ENCODE measurements around the gene SEC14L3. TPM values are rescaled to one million over a fixed set of nuclear protein-coding genes. Genes with fewer than 3 reads are reported as not detected.

The SEC14L3 gene
- total RNA-seq = not detected in 2 replicates
- not detected in 2 replicates for polyA plus RNA-seq
- polyA plus RNA-seq (2011; cell fraction: cytosol; rRNA removed) = not detected in 2 replicates
- not detected in 2 replicates for polyA plus RNA-seq (2011; cell fraction: nucleus; rRNA removed)
- polyA plus RNA-seq (2012) = not detected in 2 replicates
- not detected in 2 replicates for polyA minus RNA-seq
- not detected for polyA minus RNA-seq (2011; cell fraction: cytosol; rRNA and poly(A)+ RNA removed)
- polyA minus RNA-seq (2011; cell fraction: nucleus; rRNA and poly(A)+ RNA removed) = not detected in 2 replicates
- not detected for Bru-seq, nascent RNA
- BruChase-seq, experiment 1, labeled RNA remaining after a 6-hour chase = not detected
- BruChase-seq, experiment 2, labeled RNA remaining after a 2-hour chase = not detected
- long read RNA-seq = 0 reads

DNA sequence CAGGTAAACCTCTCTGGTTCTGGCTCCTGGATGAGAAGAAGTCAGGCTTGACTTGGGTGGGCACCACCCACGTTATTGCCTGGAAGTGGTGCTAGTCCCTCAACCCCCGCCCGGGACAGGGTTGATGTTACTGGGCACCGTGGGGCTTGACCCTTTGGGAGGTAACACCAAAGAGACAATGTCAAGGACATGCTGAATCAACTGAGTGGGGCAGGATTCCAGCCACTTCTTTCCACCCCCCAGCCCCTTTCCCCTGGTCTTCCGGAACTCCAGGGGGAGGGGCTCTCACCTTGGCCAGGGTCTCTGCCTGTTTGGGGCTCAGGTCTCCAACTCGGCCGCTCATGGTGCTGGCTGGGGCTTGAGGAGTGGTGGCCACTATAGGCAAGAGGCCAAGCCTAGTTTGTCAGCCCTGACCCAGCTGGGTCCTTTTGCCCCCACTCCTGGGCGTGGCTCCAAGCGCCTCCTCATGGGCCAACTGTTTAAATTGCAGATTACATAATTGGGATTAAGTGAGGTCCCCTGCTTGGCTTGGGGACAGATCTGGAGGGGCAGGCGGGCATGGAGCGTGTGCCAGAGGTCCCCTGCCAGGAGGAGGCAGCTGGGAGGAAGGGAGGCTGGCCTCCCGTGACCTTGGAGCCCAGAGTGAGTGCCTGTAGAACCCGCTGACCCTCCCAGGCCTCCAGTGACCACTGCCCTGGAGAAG, at the start of gene SEC14L3:
Gene SEC14L3 (minus strand): TSS at position 402 of the 703 bp plus-strand sequence. CDS start 59 bp downstream, at position 343.
- Histone ChIP-seq H3K36me3 (ENCODE audit: control insufficient read depth in 2 of 2, extremely low read depth in 1 of 2, insufficient read depth in 2 of 2, low read length in 2 of 2) (no peaks in the 10 kb centered on the region), H3K4me3 (replicated peaks in 1 of 3; ENCODE audit: insufficient read depth in 1 of 3, low read depth in 1 of 3, low read length in 3 of 3) (no peak within 1 kb of the TSS), H3K9me3 (replicated peaks; ENCODE audit: control insufficient read depth, insufficient read depth, low read length) (no peaks in the 10 kb centered on the region), H3K4me1 (ENCODE audit: control insufficient read depth, extremely low read depth, insufficient read depth, low read length) (no peaks in the 10 kb centered on the region), H3K4me2 (ENCODE audit: insufficient read depth, low read length) (no peak within 1 kb of the TSS), H3K27ac (ENCODE audit: insufficient read depth, low read depth, low read length) (no peak within 1 kb of the TSS), H3K9ac (replicated peaks; ENCODE audit: extremely low read depth, insufficient read depth, low read length) (no peak within 1 kb of the TSS), H2AFZ (ENCODE audit: low read depth, low read length) (no peak within 1 kb of the TSS), H3K9me1 (replicated peaks; ENCODE audit: control insufficient read depth, extremely low read depth, insufficient read depth, low read length) (no peaks in the 10 kb centered on the region), H4K20me1 (replicated peaks; ENCODE audit: control insufficient read depth, extremely low read depth, insufficient read depth, low read length) (no peaks in the 10 kb centered on the region), H3K79me2 (ENCODE audit: control insufficient read depth, insufficient read depth, low read length) (no peaks in the 10 kb centered on the region), H3K27me3 (ENCODE audit: control insufficient read depth in 2 of 2, insufficient read depth in 2 of 2, low read length in 2 of 2) (peaks cover 9 to 11% of the 10 kb centered on the region in 2 experiments)
- ChIA-PET CTCF (interaction anchor here (1.1 to 1.5 kb wide), 2 partner anchors 14 to 69 kb away, joined by 3 to 5 read pairs; no protein-coding TSS in a partner anchor), POLR2A (no interaction called here)
- FAIRE-seq = no peak
- intact Hi-C loops (cut with micrococcal nuclease) = no loop called here
- DNase-seq (ENCODE audit: low read depth, low spot score) = no peak
- BruUV-seq (replicated peaks) = no TSS peak
- dilution Hi-C loops (cut with MboI; ENCODE audit: extremely low pct_ligation_motif_present, low sequenced_read_pairs) = no loop called here
- TF ChIP-seq, protein P1, sequence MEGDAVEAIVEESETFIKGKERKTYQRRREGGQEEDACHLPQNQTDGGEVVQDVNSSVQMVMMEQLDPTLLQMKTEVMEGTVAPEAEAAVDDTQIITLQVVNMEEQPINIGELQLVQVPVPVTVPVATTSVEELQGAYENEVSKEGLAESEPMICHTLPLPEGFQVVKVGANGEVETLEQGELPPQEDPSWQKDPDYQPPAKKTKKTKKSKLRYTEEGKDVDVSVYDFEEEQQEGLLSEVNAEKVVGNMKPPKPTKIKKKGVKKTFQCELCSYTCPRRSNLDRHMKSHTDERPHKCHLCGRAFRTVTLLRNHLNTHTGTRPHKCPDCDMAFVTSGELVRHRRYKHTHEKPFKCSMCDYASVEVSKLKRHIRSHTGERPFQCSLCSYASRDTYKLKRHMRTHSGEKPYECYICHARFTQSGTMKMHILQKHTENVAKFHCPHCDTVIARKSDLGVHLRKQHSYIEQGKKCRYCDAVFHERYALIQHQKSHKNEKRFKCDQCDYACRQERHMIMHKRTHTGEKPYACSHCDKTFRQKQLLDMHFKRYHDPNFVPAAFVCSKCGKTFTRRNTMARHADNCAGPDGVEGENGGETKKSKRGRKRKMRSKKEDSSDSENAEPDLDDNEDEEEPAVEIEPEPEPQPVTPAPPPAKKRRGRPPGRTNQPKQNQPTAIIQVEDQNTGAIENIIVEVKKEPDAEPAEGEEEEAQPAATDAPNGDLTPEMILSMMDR (IDR thresholded peaks at IDR 0.05; ENCODE audit: extremely low read depth in 1 of 2, insufficient read depth in 1 of 2, low read depth in 1 of 2, low read length in 2 of 2) = no peak
- TF ChIP-seq POLR2A (IDR thresholded peaks at IDR 0.05; ENCODE audit: low read depth, low read length) (no peak), JUN (IDR thresholded peaks at IDR 0.05; ENCODE audit: borderline replicate concordance, insufficient read depth, insufficient read length, low read depth) (no peak), FOS (IDR thresholded peaks at IDR 0.05; ENCODE audit: borderline replicate concordance, insufficient read depth, low read length) (no peak), GATA2 (IDR thresholded peaks at IDR 0.05; ENCODE audit: insufficient read depth, insufficient read length, low read depth, low read length) (no peak), EZH2 (IDR thresholded peaks at IDR 0.05; ENCODE audit: borderline replicate concordance, low read depth, low read length, severe bottlenecking) (no peak), POLR2AphosphoS5 (IDR thresholded peaks at IDR 0.05; ENCODE audit: insufficient read depth, low read depth, low read length) (no peak), MYC (IDR thresholded peaks at IDR 0.05; ENCODE audit: low read depth, low read length) (no peak)
- TF ChIP-seq, protein P2, sequence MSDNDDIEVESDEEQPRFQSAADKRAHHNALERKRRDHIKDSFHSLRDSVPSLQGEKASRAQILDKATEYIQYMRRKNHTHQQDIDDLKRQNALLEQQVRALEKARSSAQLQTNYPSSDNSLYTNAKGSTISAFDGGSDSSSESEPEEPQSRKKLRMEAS (IDR thresholded peaks at IDR 0.05; ENCODE audit: insufficient read depth, insufficient read length) = no peak
